Measurements from ENCODE around the gene B3GNT4.
"Not testable (repeated sequence)": the region's sequence is repeated elsewhere in the genome, so short reads cannot be mapped to it uniquely, and the experiment has no call there.

The B3GNT4 gene

GRCh38 chr12:122215771-122216170, 12.3 kb downstream of the B3GNT4 start:
- no peak for DNase-seq (ENCODE audit: low read depth in 2 of 2)

GRCh38 chr12:122216445-122216844, 12.9 kb downstream of the B3GNT4 start:
- DNase-seq (ENCODE audit: low read depth in 2 of 2) = no peak

GRCh38 chr12:122225683-122226365, 22.3 kb downstream of the B3GNT4 start, which contains the start of gene DIABLO:
TSS of gene DIABLO (minus strand) at chr12:122226052. CDS start at chr12:122226014, 38 bp downstream.
- peak; percentile 98 to 99 for DNase-seq (ENCODE audit: low read depth in 2 of 2)

- DNase-seq (ENCODE audit: low read depth in 2 of 2) = no peak
Observed at GRCh38 chr12:122226366-122227125, 23.0 kb downstream of the B3GNT4 start.

- no peak for DNase-seq (ENCODE audit: low read depth in 2 of 2)
Observed at GRCh38 chr12:122227341-122227740, 23.8 kb downstream of the B3GNT4 start.

GRCh38 chr12:122228092-122228491, 24.6 kb downstream of the B3GNT4 start:
- no peak for DNase-seq (ENCODE audit: low read depth in 2 of 2)

GRCh38 chr12:122230798-122231197, 27.3 kb downstream of the B3GNT4 start:
- no peak for DNase-seq (ENCODE audit: low read depth in 2 of 2)

GRCh38 chr12:122232691-122233090, 29.2 kb downstream of the B3GNT4 start:
- DNase-seq (ENCODE audit: low read depth in 2 of 2) = no peak

- DNase-seq (ENCODE audit: low read depth in 2 of 2) = no peak
Observed at GRCh38 chr12:122235741-122236140, 32.2 kb downstream of the B3GNT4 start.

GRCh38 chr12:122238861-122239260, 35.4 kb downstream of the B3GNT4 start:
- DNase-seq (ENCODE audit: low read depth in 2 of 2) = no peak

- no peak for DNase-seq (ENCODE audit: low read depth in 2 of 2)
Observed at GRCh38 chr12:122243965-122244364, 40.5 kb downstream of the B3GNT4 start.

- DNase-seq (ENCODE audit: low read depth in 2 of 2) = no peak
Observed at GRCh38 chr12:122244565-122245371, 41.3 kb downstream of the B3GNT4 start.

- DNase-seq (ENCODE audit: low read depth in 2 of 2) = no peak
Observed at GRCh38 chr12:122245553-122245952, 42.0 kb downstream of the B3GNT4 start.

- DNase-seq (ENCODE audit: low read depth in 2 of 2) = no peak
Observed at GRCh38 chr12:122250047-122250446, 46.5 kb downstream of the B3GNT4 start.

GRCh38 chr12:122250536-122250935, 47.0 kb downstream of the B3GNT4 start:
- no peak for DNase-seq (ENCODE audit: low read depth in 2 of 2)

- not testable (repeated sequence) for DNase-seq (ENCODE audit: low read depth in 2 of 2)
Observed at GRCh38 chr12:122258462-122258861, 55.0 kb downstream of the B3GNT4 start.
